Endodermal cell (in vitro differentiated cells): ENCODE data around the gene SMC1A. TPM values are rescaled to one million over a fixed set of nuclear protein-coding genes. Genes with fewer than 3 reads are reported as not detected.
A peak's percentile ranks its signal among the peaks of the same experiment; 100 is the strongest.

ENCODE experiments used
- DNase-seq: peaks from one replicate; pipeline ENCODE4 v3.0.0-alpha.2; 2017
- H3K27ac ChIP-seq: 2 replicates; pipeline ENCODE4 v1.5.1; 2013; ENCODE audit warnings: mild to moderate bottlenecking, low read depth, low read length, moderate library complexity
- H3K27me3 ChIP-seq: 2 replicates; pipeline ENCODE4 v1.6.1; 2013; ENCODE audit warnings: mild to moderate bottlenecking, low read length, moderate library complexity; ENCODE audit not compliant: insufficient read depth, control insufficient read depth, poor library complexity, severe bottlenecking
- H3K36me3 ChIP-seq: 2 replicates; pipeline ENCODE4 v1.7.0; 2013; ENCODE audit warnings: mild to moderate bottlenecking, low read length, moderate library complexity; ENCODE audit not compliant: control insufficient read depth, insufficient read depth
- H3K4me1 ChIP-seq: one replicate; pipeline ENCODE4 v1.7.0; 2013; ENCODE audit warnings: low read length; ENCODE audit not compliant: control insufficient read depth, insufficient read depth
- H3K4me3 ChIP-seq: 2 replicates; pipeline ENCODE4 v1.5.1; 2013; ENCODE audit warnings: mild to moderate bottlenecking, low read length, moderate library complexity
- H3K9ac ChIP-seq: 2 replicates; pipeline ENCODE4 v1.6.1; 2013; ENCODE audit warnings: mild to moderate bottlenecking, low read length, moderate library complexity; ENCODE audit not compliant: poor library complexity, severe bottlenecking; ENCODE audit errors: extremely low read depth
- H3K9me3 ChIP-seq: 2 replicates; pipeline ENCODE4 v1.6.1; 2013; ENCODE audit warnings: mild to moderate bottlenecking, low read length, moderate library complexity; ENCODE audit not compliant: control insufficient read depth
- H3K27ac Mint-ChIP-seq: 2 replicates; pipeline ENCODE4 v1.8.0; 2020; ENCODE audit warnings: mixed read lengths
- H3K27me3 Mint-ChIP-seq: 2 replicates; pipeline ENCODE4 v1.8.0; 2021; ENCODE audit warnings: mild to moderate bottlenecking, mixed read lengths; ENCODE audit not compliant: insufficient read depth
- H3K36me3 Mint-ChIP-seq: 2 replicates; pipeline ENCODE4 v1.8.0; 2020; ENCODE audit warnings: low read depth, mixed read lengths
- H3K4me1 Mint-ChIP-seq: 2 replicates; pipeline ENCODE4 v1.8.0; 2020; ENCODE audit warnings: mixed read lengths
- H3K4me3 Mint-ChIP-seq: 2 replicates; pipeline ENCODE4 v1.8.0; 2020; ENCODE audit warnings: mild to moderate bottlenecking, moderate library complexity, mixed read lengths
- H3K9me3 Mint-ChIP-seq: 2 replicates; pipeline ENCODE4 v1.8.0; 2020; ENCODE audit warnings: mild to moderate bottlenecking, mixed read lengths
- WGBS, 2 experiments: methylation state at CpG; one replicate each; pipeline versions ENCODE4 v1.1.5 to v1.1.7; 2013; ENCODE audit warnings: missing lambda C conversion rate in 2 of 2, mixed read lengths in 1 of 2; ENCODE audit not compliant: insufficient coverage in 1 of 2, insufficient read length in 1 of 2; 5-methylcytosine and 5-hydroxymethylcytosine counted together
- total RNA-seq, 2 donors: library from RNA; stranded (reverse); fragmentation: NEBNext Ultra II Directional in 1 of 2; extraction: Animal tissue kit (Norgen Biotek cat#: 25700) in 1 of 2; gene quantifications; 2 replicates in 1 of 2; 3 replicates in 1 of 2; pipeline ENCODE4 v1.2.1, GENCODE V29; 2021
- TF ChIP-seq, protein P1 (sequence below): fragments of 200-600 bp; sonication (generic); conservative IDR thresholded peaks from 2 replicates; pipeline ENCODE4 v1.5.0; 2021; ENCODE audit warnings: antibody characterized with exemption, mild to moderate bottlenecking

The SMC1A gene
- total RNA-seq, 2 donors from 2014 or later, result 89.0 to 121 TPM

DNA sequence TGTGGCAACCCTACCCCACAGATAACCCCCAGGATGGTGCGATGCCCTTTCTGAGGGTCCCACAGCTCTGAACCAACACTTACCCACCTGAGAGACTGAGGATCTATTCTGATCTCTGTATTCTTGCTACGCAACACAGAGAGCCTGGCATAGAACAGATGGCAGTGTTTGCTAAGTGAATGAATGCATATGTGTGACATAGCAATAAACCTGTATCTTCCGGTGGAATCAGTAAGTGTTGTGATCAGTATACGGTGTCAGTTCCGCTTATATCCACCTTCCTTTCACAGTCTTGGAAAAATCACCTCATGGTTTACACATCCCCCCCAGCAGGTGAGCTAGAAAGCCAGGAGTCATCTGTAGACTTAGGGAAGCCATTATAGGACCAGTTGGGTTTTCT, 17.6 kb upstream of the SMC1A start:
- peaks cover 8% of the 10 kb centered on the region for H3K4me1 Mint-ChIP-seq
- no peak overlapping the region for H3K9ac ChIP-seq

DNA sequence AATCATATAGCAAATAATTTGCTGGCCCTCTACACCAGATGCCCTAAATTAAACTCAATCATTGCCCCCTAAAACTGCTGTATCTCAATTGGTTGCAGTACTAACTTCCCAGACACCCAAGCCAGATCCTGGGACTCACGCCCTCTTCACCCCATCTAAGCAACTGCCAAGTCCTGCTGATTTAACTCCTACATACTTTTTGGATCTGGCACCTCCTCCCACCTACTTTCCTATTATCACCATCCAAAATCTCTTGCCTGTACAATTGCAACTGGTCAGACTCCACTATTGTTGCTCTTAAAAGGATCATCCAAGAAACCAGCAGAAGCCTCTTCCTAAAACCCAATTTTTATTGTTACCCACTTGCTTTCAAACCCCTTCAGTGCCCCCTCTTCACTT, 16.4 kb upstream of the SMC1A start:
- Histone ChIP-seq H3K9me3 (no peaks in the 10 kb centered on the region), H3K4me1 (no peaks in the 10 kb centered on the region), H3K36me3 (no peaks in the 10 kb centered on the region), H3K4me3 (no peak overlapping the region), H3K27me3 (no peaks in the 10 kb centered on the region), H3K27ac (no peak overlapping the region), H3K9ac (no peak overlapping the region)
- peaks cover 27% of the 10 kb centered on the region for H3K27me3 Mint-ChIP-seq
- no peak for DNase-seq
- H3K9me3 Mint-ChIP-seq, result peaks cover 64% of the 10 kb centered on the region
- H3K4me3 Mint-ChIP-seq, result no peak overlapping the region
- H3K4me1 Mint-ChIP-seq, result peaks cover 8% of the 10 kb centered on the region
- WGBS, 2 experiments, result 90 to 100% methylated on average over 1 of the region's 1 CpG
- TF ChIP-seq, protein P1, sequence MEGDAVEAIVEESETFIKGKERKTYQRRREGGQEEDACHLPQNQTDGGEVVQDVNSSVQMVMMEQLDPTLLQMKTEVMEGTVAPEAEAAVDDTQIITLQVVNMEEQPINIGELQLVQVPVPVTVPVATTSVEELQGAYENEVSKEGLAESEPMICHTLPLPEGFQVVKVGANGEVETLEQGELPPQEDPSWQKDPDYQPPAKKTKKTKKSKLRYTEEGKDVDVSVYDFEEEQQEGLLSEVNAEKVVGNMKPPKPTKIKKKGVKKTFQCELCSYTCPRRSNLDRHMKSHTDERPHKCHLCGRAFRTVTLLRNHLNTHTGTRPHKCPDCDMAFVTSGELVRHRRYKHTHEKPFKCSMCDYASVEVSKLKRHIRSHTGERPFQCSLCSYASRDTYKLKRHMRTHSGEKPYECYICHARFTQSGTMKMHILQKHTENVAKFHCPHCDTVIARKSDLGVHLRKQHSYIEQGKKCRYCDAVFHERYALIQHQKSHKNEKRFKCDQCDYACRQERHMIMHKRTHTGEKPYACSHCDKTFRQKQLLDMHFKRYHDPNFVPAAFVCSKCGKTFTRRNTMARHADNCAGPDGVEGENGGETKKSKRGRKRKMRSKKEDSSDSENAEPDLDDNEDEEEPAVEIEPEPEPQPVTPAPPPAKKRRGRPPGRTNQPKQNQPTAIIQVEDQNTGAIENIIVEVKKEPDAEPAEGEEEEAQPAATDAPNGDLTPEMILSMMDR, result no peak
- H3K27ac Mint-ChIP-seq, result no peak overlapping the region
- H3K36me3 Mint-ChIP-seq, result no peaks in the 10 kb centered on the region

More for the DNA sequence above, 17.6 kb upstream of the SMC1A start:
- H3K27me3 ChIP-seq, result no peaks in the 10 kb centered on the region
- H3K9me3 Mint-ChIP-seq, result peaks cover 58% of the 10 kb centered on the region
- H3K27me3 Mint-ChIP-seq, result peaks cover 27% of the 10 kb centered on the region
- H3K36me3 ChIP-seq, result no peaks in the 10 kb centered on the region
- TF ChIP-seq, protein P1, result no peak
- H3K27ac ChIP-seq, result no peak overlapping the region
- H3K27ac Mint-ChIP-seq, result no peak overlapping the region
- H3K9me3 ChIP-seq, result no peaks in the 10 kb centered on the region
- WGBS, 2 experiments, result 94 to 97% methylated on average over 3 of the region's 5 CpGs
- no peak for DNase-seq
- H3K4me3 Mint-ChIP-seq, result peak overlapping the region; percentile 61
- no peak overlapping the region for H3K4me3 ChIP-seq
- no peaks in the 10 kb centered on the region for H3K4me1 ChIP-seq
- H3K36me3 Mint-ChIP-seq, result no peaks in the 10 kb centered on the region

DNA sequence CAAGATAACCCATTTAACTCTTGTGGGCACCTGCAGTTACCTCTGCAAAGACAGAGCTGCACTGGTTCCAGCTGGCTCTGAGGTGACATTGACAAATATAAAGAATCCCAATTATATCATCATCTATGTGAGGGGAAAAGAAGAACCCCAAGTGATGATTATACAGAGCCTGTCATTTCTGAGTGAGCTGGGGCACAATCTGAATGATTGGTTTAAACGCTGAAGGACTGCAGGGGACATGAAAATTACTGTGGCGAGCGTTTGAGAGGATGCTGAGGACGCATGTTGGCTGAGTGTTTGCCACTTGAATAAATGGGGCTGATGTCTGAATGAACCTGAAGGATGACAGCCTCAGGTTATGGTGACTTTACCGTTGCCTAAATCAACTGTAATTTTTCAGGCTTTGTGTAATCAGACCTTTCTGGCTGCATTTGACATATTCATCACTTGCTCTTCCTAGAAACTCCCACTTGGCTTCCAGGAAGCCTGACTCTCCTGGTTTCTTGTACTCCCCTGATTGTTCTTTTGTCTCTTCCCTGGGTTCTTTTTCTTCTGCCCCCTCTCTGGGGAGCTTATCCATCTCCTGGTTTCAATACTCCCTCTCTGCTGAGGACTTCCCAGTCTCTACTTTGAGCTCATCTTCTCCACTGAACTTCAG, 15.8 kb upstream of the SMC1A start:
- no peaks in the 10 kb centered on the region for H3K36me3 ChIP-seq
- H3K4me3 ChIP-seq, result no peak overlapping the region
- H3K9me3 ChIP-seq, result no peaks in the 10 kb centered on the region
- DNase-seq, result no peak
- Mint-ChIP-seq H3K27me3 (peaks cover 27% of the 10 kb centered on the region), H3K4me3 (no peak overlapping the region), H3K9me3 (peaks cover 63% of the 10 kb centered on the region), H3K4me1 (peaks cover 8% of the 10 kb centered on the region), H3K36me3 (no peaks in the 10 kb centered on the region), H3K27ac (no peak overlapping the region)
- WGBS, 2 experiments, result 85 to 100% methylated on average over 1 to 5 of the region's 5 CpGs
- no peaks in the 10 kb centered on the region for H3K27me3 ChIP-seq
- H3K4me1 ChIP-seq, result no peaks in the 10 kb centered on the region
- no peak overlapping the region for H3K27ac ChIP-seq
- H3K9ac ChIP-seq, result no peak overlapping the region
- TF ChIP-seq, protein P1, result no peak
